Femur (tissue), 1 donor: Measurements from ENCODE around the gene MAX.

Experiments
- DNase-seq: peaks from one replicate; pipeline ENCODE4 v3.0.0-alpha.2; 2017

Gene MAX

DNA sequence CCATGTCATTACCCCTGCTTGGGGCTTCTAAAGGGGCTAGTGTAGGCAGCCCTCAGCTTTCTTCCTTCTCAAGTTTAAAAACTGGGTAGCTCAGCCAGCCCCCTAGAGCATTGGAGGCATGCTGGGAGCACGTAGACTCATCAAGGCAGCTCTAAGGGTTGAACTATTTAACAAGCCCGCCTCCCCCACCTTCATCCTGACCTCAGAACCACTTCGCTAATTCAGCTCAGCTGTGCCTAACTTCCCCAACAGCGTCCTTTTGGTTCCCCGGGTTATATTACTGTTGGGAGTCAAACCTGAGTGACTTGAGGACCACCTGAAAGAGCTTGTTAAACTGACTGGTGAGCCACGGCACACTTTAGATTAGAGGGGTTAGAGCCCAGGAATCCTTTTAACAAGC lies 30.1 kb downstream of the MAX start:
- DNase-seq: no peak

DNA sequence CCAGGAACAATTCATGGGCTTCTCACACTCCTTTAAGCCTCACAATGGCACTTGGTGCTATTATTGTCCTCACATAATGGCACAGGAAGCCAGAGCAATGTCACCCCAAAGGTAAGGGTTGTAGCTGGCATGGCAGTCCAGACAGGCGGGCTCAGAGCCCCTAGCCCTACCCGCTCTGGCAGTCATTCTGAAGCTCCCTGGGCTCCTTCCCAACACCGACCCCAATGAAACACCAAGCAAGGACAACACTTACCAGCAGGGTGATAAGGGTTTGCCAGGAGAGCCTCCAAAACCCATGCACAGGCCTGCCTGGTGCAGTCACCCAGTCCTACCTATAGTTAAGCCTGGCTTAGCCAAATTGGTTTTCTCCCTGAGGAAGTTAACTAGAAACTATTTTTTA lies 30.8 kb downstream of the MAX start:
- no peak for DNase-seq

DNA sequence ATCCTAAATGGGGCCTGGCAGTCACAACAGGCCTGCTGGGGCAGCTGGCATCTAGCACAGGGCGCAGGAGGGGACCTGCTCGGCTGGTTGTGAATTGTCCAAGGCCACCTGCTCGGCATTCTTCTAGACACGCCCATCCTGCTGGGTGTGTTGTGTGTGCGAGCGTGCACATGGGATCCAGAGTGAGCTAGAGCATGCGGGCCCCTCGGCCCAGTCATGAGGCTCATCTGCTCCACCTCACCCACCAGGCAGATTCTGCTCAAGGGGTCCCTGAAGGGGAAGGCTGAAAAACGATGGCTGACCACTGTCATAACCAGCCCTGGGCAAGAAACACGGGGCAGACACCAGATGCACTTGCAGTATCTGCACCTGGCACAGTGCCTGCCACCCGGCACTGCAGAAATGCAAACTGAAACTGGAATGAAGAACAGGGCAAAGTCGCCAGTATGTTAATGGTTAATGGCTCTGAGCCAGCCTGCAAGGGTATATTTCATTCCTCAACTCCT lies 31.8 kb downstream of the MAX start:
- no peak for DNase-seq

DNA sequence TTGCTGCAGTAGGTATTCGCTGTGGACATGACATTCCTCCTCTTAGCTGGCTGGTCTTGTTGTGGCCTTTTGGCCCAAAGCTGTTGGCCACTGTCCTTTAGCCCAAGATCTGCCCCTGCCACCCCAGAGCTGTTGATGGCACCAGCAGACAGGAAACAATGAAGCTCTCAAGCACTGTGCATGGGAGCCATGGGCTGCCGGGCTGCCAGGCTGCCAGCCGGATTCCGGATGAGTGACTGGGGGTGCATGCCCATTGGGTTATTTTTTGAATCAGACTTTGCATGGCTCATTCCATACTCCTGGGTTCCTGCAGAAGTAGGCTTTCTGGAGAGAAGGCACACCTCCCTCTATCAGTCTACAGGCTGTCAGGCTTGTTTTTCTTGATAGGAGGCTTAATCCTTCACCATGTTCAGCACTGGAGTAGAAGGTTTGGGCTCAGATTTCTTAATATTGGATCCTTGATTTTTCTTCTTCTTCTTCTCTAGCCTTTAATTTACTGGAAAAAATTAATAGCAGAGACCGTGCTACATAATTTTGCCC lies 32.4 kb downstream of the MAX start:
- DNase-seq: no peak

DNA sequence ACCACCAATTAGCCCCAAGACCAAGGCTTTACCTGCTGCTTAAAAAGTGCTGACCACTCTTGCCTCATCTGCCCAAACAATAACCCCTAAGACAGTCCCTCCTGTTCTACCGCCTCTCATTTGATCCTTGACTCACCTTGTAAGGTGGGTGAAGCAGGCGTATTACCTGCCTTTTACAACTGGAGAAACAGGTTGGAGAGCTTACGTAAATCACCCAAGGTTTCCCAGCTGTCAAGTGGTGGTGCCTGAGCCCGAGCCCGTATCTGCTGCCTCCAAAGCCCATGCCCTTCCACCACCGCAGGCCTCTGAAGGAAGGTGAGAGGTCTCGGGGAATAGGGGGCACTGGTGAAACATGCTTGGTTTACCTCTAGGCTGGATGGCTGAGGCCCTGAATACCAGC lies 36.6 kb downstream of the MAX start:
- DNase-seq: no peak

DNA sequence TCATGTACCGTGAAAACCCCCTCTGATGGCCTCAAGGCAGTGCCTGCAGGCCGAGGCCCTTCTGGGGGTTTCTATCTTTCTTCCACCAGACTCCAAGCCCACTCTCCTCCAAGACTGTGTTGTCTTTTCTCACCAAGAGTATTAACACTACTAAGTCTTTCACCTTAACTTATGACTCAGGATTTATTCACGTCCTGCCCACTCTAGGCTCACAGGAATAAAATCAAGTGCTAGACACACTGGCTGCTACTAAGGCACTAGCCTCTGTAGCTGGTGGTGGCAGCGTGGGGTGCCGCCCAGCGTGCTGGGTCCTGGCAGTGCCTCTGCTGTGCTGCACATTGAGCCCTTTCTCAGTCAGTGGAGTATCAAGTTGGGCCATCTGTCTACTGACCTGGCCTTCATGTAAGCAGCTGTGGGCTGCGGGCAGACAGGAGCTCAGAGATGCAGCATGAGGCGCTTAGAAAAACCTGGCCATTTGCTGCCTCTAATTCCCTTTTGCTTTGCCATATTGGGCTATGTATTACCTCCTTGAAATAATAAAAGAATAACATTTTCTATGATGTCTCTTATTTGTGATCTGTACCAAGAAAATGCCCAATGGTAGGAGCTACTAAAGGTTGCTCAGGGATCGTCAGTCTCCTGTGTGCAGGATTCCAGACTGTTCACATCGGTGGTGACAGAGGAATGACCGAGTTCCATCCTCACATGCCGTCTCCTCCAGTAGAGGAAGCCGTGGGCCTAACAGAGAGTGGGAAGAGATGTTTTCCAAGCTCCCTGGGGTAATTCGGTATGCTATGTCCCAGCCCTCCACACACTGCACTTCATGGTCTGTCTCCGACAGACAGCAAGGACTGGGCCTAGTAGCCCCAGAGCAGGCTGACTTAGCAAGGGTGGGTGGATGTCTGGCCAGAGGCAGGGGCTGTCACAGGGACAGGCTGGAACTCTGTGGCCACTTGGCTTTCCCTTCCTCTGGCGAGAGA lies 39.9 kb downstream of the MAX start:
- DNase-seq: no peak

DNA sequence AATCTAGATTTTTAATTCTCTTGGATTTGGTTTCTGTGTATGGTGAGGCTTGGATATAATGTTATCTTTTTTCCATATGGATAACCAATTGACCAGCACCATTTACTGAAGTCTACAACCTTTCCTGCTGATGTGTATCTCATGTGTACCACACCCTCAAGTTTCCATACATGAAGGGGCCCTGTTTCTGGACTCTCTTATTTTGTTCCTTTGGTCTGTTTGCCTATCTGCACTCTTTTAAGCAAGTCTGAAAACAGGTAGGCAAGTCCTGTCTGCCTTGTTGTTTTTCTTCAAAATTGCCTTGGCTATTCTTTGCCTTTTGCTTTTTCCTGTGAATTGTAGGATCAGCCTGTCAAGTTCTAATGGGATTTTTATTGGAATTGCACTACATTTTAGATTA lies 44.6 kb downstream of the MAX start:
- DNase-seq: no peak

DNA sequence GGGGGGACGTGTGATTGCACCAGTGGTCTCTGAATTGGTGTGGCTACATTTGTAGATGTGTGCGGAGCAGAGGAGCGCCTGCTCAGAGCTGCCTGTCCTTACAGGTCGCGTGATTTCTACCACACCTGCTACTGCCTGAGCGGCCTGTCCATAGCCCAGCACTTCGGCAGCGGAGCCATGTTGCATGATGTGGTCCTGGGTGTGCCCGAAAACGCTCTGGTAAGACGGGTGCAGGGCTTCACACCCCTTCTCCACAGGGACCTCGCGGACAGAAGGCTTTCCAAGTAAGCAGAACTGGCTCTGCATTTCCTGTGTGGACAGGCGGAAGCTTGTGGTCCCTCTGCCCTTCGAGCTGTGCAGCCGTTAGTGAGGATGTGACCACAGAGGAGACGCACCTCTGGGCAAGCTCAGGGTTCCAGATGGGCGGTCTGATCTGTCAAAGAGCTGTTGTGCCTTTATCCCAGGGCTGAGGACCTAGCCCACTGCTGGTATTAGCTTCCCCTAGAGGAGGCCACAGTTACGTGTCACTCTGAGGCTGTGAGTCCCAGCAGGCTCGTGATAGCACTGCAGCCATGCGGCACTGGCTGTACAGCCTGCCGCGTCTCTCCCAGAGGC lies 47.7 kb downstream of the MAX start:
- DNase-seq: no peak

DNA sequence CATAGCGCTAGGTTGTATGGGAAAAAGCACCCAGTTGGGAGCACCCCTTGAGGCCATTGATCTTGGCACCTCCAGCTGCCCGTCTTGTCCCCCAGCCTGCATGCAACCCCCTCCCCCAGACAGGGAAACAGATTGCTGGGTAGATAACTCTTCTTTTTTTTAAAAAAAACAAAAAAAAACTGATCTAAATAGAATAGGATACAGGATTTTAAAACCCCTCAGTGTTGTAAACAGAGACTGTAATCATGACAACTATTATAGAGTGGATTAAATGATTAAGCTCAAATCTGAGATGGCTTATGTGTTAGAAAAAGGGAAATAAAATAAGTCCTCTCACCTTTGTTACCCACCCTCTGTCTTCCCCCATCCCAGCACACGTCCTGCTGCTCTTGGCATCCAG lies 48.9 kb downstream of the MAX start:
- DNase-seq: no peak

DNA sequence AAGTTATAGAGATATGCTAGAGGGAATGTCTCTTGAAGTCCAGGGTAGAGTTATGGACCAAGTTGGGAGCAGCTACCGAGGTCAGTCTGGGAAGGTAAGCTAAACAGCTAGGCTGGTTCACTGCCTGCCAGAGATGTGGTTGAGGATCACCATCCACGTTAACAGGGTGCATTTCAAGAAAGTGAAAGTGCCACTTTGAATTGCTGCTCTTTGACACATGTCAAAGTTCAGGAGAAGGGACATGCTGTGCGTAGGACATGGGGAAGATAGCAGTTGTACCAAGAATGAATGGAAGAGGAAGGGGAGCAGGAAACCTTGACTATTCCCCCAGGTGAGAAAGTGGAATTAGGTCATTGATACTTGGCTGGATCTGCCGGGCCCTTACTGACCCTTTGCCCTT lies 49.5 kb downstream of the MAX start:
- DNase-seq: no peak

DNA sequence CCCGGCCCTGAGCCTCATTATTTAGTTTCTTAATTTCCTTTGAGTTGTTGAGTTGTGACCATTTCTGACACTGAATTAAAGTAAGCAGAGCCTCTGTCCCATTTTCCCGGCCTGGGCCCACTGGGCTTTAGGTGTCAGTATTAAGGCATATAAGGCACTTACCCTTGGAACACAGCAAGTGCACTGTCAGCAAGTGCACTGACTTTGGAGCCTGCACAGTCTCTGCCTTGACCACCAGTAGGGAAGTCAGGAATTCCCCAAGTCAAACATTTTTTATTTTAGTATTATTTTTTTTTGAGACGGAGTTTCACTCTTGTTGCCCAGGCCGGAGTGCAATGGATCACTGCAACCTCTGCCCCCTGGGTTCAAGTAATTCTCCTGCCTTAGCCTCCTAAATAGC lies 56.6 kb downstream of the MAX start:
- no peak for DNase-seq

DNA sequence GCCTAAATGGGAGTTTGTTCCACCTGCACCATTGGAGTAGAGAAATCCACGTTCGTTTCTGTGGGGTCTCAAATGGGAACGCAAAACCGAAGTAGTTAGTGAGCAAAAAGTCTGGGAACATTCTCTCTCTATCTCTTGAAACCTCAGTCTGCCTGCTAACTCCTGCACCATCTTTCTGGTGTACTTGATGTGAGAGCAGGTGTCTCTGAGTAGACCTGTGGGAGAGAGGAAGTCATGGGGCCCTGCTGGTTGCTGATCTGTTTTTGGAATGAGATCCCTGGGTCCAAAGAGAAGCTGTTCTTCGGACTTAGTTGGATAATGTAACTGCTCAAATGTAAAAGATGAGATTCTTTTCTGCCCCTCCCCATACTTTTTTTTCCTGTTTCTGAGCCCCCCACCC lies 57.3 kb downstream of the MAX start:
- DNase-seq: no peak

DNA sequence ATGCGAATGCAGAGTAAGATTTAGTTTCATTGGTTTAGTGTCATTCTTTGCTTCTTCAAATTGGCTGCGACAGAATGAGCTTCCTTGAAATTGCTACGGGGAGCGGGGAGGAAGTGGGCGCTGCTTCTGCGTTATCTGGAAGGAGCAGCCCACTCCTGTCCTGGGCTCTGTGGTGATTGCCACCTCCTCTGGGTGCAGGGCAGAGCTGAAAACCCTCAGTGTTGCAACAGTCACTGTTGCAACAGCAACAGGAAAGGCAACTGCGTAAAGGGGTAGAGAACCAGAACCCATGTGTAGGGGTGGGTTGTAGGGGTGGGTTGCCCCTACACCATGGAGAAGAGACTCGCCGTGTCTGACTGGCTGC lies 57.7 kb downstream of the MAX start:
- peak; percentile 58 for DNase-seq

DNA sequence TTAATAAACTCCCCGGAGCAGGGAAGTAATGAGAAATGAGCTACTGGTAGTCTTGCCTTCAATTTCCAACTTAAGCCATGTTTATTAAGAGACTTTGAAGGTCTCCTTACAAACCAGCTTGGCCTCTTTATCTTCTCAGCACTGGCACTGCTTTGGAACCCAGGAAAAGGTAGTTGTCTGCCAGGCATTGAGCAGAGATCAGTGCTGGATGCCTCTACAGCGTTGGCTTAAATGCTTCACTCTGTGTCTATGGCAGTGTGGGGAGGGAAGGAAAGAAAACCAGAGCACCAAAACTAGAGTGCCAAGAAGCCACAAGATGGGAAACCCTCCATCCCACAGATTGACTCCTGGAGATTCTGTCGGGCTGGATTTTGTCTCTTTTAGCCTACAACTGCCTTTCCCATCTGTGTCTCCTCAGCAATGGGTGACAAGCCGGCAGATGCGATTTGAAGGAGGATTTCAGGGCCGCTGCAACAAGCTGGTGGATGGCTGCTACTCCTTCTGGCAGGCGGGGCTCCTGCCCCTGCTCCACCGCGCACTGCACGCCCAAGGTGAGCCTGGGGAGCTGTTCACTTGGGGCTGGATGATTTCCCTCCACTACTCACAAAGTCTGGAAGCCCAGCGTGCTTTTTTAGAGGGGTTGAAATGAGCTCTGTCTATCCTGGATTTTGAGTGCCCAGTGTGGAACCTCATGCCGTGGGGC lies 58.3 kb downstream of the MAX start:
- no peak for DNase-seq

DNA sequence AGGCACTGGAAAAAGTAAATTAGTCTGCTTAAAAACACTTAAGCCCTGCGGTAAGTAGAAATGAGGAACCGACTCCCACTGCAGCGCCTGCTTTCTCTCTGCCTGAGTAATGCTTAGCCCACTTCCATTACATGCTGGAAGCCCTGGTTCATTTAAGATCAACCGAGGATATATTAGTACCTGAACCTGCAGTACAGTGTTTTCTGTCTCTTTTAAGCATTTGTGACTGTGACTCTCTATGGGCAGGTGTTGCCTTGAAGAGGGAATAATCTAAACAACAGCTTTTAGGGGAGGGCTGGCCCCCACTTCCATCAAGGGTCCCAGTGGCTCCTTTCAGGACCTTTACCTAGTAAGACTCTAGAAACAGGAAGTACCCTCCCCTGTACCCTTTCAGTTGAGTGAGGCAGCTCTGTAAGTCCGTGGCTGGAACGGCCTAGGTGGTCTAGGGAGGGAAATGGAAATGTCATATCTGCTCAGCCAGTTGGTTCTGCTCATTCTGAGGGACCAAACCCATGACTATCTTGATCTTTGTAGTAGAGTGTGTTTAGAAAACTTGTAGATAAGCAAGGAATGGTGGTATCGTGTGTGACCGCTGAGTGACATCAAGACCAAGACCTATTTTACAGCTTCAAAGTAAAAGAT lies 59.5 kb downstream of the MAX start:
- DNase-seq: no peak

DNA sequence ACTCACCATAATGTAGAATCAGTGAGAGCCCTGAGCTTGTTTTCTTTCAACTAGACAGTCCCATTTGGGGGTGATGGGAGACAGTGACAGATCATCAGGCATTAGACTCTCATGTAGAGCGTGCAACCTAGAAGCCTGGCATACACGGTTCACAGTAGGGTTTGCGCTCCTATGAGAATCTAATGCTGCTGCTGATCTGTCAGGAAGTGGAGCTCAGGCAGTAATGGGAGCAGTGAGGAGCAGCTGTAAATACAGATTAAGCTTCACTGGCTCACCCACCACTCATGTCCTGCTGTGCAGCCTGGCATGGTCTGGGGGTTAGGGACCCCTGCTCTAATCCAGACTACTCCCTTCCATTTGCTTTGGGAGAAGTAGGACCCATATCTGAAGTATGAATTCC lies 60.0 kb downstream of the MAX start:
- no peak for DNase-seq

DNA sequence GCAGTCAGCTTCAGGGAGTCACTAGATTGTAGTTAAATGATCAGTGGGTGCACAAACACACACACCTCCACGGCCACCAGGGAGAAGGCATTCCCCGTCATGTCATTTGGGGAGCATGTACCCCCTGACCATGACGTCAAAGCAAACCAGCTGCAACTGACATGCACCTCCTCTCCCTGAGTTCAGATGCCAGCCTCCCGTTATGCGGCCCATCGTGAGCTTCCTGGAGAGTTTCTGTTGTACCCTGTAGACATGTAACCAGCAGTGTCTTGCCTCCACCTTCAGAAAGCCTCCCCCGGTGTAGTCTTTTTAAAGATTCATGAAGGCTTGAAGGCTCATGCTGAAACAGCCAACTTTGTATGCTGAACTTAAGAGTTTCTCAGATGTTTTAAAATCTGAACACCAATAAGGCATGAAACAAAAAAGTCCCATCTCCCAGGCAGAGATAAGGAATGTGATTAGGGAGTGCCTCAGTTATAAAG lies 60.8 kb downstream of the MAX start:
- no peak for DNase-seq

DNA sequence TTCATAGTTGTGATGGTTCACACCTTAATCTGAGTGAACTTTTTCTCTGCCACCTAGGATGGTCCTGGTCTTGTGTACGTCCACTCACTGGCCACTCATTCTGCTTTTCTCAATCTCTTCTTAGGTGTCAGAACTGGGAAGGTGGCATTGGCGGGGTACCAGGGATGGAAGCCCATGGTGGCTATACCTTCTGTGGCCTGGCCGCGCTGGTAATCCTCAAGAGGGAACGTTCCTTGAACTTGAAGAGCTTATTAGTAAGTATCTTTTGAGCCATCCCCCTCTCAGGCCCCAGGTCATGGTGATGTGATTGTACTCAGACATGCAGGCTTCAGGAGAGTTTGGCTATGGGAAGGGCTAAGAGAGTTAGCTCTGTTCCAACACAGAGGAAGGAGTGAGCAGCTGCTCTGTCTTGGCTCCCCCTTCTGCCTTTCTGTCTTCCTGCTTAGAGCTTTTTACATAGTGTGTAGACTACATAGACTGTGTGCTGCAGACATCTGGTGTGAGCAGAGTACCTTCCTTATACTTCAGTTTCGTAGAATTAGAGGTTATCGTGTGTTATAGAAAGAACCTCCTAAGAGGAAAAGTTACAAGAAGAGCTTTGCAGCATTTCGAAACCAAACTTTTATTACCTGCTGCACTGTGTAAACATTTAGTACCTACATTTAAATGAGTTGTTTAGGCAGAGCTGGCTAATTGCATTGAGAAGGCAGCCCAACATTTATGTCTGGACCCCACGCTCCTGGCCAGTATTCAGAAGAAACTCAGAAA lies 61.5 kb downstream of the MAX start:
- DNase-seq: no peak

DNA sequence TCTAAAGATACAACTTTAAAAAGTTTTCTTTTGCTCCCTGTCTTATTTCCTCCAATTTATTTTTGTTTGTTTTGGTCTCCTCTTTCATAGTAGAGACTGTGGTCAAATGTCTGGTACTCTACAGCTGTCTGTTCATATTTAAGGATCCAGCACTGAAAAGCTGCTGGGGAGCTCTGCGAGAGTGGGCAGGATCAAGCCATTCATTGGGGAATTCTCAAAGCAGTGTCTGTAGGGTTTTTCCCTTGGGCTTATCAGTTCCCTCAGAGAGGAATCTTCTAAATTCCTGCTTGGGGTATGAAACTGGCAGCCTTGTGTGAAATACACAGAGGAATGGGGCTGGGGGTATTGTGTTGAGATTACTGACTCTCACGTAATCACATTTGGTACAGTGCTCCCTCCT lies 63.4 kb downstream of the MAX start:
- no peak for DNase-seq

DNA sequence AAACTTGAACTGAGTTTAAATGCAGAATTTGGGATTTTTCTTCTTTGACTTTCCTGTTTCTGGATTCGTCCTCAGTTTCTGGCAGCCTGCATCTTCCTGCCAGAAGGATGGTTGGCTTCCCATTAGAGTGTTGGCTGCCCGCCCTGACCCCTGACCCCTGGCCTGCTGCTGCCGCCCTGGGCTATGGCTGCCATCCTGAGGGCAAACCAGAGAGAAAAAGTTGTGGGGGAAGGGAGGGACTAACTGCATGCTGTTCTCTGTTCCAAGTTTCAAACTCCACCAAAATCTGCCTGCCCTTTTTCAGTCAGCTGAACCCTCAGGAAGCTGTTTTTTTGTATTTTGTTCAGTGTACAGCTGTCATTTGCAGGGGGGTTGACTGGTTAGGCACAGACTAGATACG lies 67.3 kb downstream of the MAX start:
- DNase-seq: no peak

DNA sequence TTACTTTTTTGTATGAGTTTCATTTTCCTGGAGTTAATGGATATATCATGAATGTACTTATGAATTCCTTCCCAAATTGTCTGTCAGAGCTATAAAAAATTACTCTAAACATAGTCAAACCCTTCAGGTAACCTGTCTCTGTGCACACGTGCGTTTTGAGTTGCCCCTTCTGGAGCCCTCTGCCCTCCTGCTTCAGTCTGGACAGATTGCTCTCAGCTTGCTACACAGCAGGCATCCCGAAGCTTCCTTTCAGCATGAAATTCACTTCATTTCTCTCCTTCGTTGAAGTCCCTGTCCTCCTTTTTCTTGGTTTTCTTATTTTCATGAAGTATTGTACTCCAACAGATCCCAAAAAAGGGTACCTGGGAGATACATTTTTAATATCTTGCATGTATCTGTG lies 68.3 kb downstream of the MAX start:
- DNase-seq: no peak

DNA sequence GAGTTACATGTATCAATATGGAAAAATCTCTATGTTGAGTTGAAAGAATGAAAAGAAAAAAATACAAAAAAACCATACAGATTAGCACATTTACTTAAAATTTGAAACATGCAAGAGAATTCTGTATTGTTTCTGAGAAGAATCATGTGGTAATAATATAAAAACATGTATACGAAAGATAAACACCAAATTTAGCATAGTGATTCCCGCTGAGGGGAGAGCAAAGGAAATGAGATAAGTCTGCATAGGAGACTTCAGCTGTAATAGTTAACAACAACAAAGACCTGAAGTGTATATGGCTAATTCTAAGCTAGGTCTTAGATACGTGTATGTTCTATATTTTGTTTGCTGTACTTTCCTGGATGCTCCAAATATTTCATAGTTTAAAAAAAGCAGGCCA lies 69.1 kb downstream of the MAX start:
- DNase-seq: no peak
